ENCODE measurements around the gene CDH3.

Gene CDH3

GRCh38 chr16:68655806-68656205, 10.7 kb downstream of the CDH3 start:
- no peaks in the 10 kb centered on the region for H3K36me3 ChIP-seq (ENCODE audit: control insufficient read depth, low read length)
- TF ChIP-seq EZH2phosphoT487 (IDR thresholded peaks at IDR 0.05; ENCODE audit: borderline replicate concordance, low read length) = no peak
- no peak for TF ChIP-seq CTCF (IDR thresholded peaks at IDR 0.05; ENCODE audit: low read depth, low read length, poor library complexity, severe bottlenecking)
- H3K9me2 ChIP-seq (replicated peaks; ENCODE audit: control insufficient read depth, low read length) = no peaks in the 10 kb centered on the region
- no peak overlapping the region for H3K27ac ChIP-seq (ENCODE audit: low read depth, low read length)
- H3K9me3 ChIP-seq (ENCODE audit: control insufficient read depth, insufficient read depth, low read length) = no peaks in the 10 kb centered on the region
- no peak overlapping the region for H3K4me2 ChIP-seq (ENCODE audit: low read length)
- H3F3A ChIP-seq (ENCODE audit: control insufficient read depth, insufficient read depth) = no peaks in the 10 kb centered on the region
- no peaks in the 10 kb centered on the region for H3K27me3 ChIP-seq (ENCODE audit: control insufficient read depth, low read length)
- H3K79me2 ChIP-seq (ENCODE audit: control insufficient read depth, low read length) = no peaks in the 10 kb centered on the region
- no peak overlapping the region for H3K4me3 ChIP-seq (ENCODE audit: low read length)
- H4K20me1 ChIP-seq (ENCODE audit: control insufficient read depth, insufficient read depth, low read depth, low read length) = no peaks in the 10 kb centered on the region
- no peaks in the 10 kb centered on the region for H3K4me1 ChIP-seq (ENCODE audit: control insufficient read depth, low read length)

GRCh38 chr16:68656751-68657150, 11.6 kb downstream of the CDH3 start:
- no peak overlapping the region for H3K4me2 ChIP-seq (ENCODE audit: low read length)
- H3K9me3 ChIP-seq (ENCODE audit: control insufficient read depth, insufficient read depth, low read length) = no peaks in the 10 kb centered on the region
- H3K9me2 ChIP-seq (replicated peaks; ENCODE audit: control insufficient read depth, low read length) = no peaks in the 10 kb centered on the region
- TF ChIP-seq EZH2phosphoT487 (IDR thresholded peaks at IDR 0.05; ENCODE audit: borderline replicate concordance, low read length) (no peak), CTCF (IDR thresholded peaks at IDR 0.05; ENCODE audit: low read depth, low read length, poor library complexity, severe bottlenecking) (no peak)
- no peaks in the 10 kb centered on the region for H3K4me1 ChIP-seq (ENCODE audit: control insufficient read depth, low read length)
- H3F3A ChIP-seq (ENCODE audit: control insufficient read depth, insufficient read depth) = no peaks in the 10 kb centered on the region
- no peaks in the 10 kb centered on the region for H3K27me3 ChIP-seq (ENCODE audit: control insufficient read depth, low read length)
- H3K36me3 ChIP-seq (ENCODE audit: control insufficient read depth, low read length) = no peaks in the 10 kb centered on the region
- H3K27ac ChIP-seq (ENCODE audit: low read depth, low read length) = no peak overlapping the region
- H3K79me2 ChIP-seq (ENCODE audit: control insufficient read depth, low read length) = no peaks in the 10 kb centered on the region
- H4K20me1 ChIP-seq (ENCODE audit: control insufficient read depth, insufficient read depth, low read depth, low read length) = no peaks in the 10 kb centered on the region
- no peak overlapping the region for H3K4me3 ChIP-seq (ENCODE audit: low read length)

- Histone ChIP-seq H3K4me2 (ENCODE audit: low read length) (no peak overlapping the region), H3K9me3 (ENCODE audit: control insufficient read depth, insufficient read depth, low read length) (no peaks in the 10 kb centered on the region), H3K4me3 (ENCODE audit: low read length) (no peak overlapping the region), H3K36me3 (ENCODE audit: control insufficient read depth, low read length) (no peaks in the 10 kb centered on the region), H3K79me2 (ENCODE audit: control insufficient read depth, low read length) (no peaks in the 10 kb centered on the region), H4K20me1 (ENCODE audit: control insufficient read depth, insufficient read depth, low read depth, low read length) (no peaks in the 10 kb centered on the region), H3K27me3 (ENCODE audit: control insufficient read depth, low read length) (no peaks in the 10 kb centered on the region), H3K27ac (ENCODE audit: low read depth, low read length) (no peak overlapping the region), H3F3A (ENCODE audit: control insufficient read depth, insufficient read depth) (no peaks in the 10 kb centered on the region), H3K4me1 (ENCODE audit: control insufficient read depth, low read length) (no peaks in the 10 kb centered on the region), H3K9me2 (replicated peaks; ENCODE audit: control insufficient read depth, low read length) (no peaks in the 10 kb centered on the region)
- TF ChIP-seq EZH2phosphoT487 (IDR thresholded peaks at IDR 0.05; ENCODE audit: borderline replicate concordance, low read length) = no peak
- TF ChIP-seq CTCF (IDR thresholded peaks at IDR 0.05; ENCODE audit: low read depth, low read length, poor library complexity, severe bottlenecking) = no peak
Measured at GRCh38 chr16:68658341-68658973, 13.3 kb downstream of the CDH3 start.

Data from DOHH2 (cell line).